Panc1 (cell line): ENCODE data around the gene MMP19.

Experiments
- POLR2AphosphoS5 ChIP-seq: IDR thresholded peaks from 2 replicates; pipeline ENCODE4 v1.6.1; 2012; ENCODE audit warnings: mild to moderate bottlenecking, low read depth, low read length, moderate library complexity
- TF ChIP-seq, protein P1 (sequence below): fragments of 450-650 bp; IDR thresholded peaks from 2 replicates; pipeline ENCODE4 v1.5.1; 2017; ENCODE audit warnings: mild to moderate bottlenecking

DNA sequence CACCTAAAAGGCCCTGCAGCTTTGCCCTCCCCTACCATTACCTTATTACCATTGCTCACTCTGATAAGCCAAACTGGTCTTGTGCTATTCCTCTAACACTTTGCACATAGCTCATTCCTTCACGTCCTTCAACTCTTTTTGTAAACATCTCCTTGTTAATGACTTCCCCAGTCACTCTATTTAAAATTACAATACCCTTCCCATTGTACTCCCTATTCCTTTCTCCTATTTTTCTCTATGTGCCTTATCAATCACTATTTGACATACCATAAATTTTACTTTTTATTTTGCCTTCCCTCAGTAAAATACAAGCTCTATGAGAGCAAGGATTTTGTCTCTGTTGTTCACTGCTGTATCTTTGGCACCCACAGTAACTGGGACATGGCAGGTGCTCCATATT, 30.6 kb downstream of the MMP19 start:
- TF ChIP-seq, protein P1, sequence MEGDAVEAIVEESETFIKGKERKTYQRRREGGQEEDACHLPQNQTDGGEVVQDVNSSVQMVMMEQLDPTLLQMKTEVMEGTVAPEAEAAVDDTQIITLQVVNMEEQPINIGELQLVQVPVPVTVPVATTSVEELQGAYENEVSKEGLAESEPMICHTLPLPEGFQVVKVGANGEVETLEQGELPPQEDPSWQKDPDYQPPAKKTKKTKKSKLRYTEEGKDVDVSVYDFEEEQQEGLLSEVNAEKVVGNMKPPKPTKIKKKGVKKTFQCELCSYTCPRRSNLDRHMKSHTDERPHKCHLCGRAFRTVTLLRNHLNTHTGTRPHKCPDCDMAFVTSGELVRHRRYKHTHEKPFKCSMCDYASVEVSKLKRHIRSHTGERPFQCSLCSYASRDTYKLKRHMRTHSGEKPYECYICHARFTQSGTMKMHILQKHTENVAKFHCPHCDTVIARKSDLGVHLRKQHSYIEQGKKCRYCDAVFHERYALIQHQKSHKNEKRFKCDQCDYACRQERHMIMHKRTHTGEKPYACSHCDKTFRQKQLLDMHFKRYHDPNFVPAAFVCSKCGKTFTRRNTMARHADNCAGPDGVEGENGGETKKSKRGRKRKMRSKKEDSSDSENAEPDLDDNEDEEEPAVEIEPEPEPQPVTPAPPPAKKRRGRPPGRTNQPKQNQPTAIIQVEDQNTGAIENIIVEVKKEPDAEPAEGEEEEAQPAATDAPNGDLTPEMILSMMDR = no peak
- TF ChIP-seq POLR2AphosphoS5 = no peak
